Measurements from ENCODE around the gene MMEL1.

MMEL1 gene

GRCh38 chr1:2561898-2562895, 70.6 kb downstream of the MMEL1 start:
- TF ChIP-seq GLIS1 (tag by site-specific recombination; IDR thresholded peaks at IDR 0.05): peak; percentile 99
- no peak for TF ChIP-seq ZNF776 (tag by site-specific recombination; IDR thresholded peaks at IDR 0.05; ENCODE audit: borderline replicate concordance)
- TF ChIP-seq GLIS2 (tag by site-specific recombination; IDR thresholded peaks at IDR 0.05): 0 out of 2 replicates have a peak, but pooled peaks have one; percentile 25
- TF ChIP-seq ATF2 (tag by site-specific recombination; IDR thresholded peaks at IDR 0.05; ENCODE audit: low read depth): no peak
- TF ChIP-seq ZXDB (tag by site-specific recombination; IDR thresholded peaks at IDR 0.05): no peak
- peak; percentile 40; the same call in 1 of the 2 replicates for TF ChIP-seq CTCF (tag by site-specific recombination; IDR thresholded peaks at IDR 0.05)
- TF ChIP-seq BCL6B (tag by site-specific recombination; IDR thresholded peaks at IDR 0.05): no peak
- TF ChIP-seq ZNF701 (tag by site-specific recombination; IDR thresholded peaks at IDR 0.05): no peak
- no peak for TF ChIP-seq ZNF580 (tag by site-specific recombination; IDR thresholded peaks at IDR 0.05)
- TF ChIP-seq ZNF621 (tag by site-specific recombination; IDR thresholded peaks at IDR 0.05): no peak
- TF ChIP-seq ZIC2 (tag by site-specific recombination; IDR thresholded peaks at IDR 0.05): peak; percentile 59
- H3K27ac ChIP-seq (ENCODE audit: extremely low read depth, low read depth, low read length): no peak overlapping the region
- H3K4me1 ChIP-seq (ENCODE audit: control insufficient read depth, insufficient read depth, low read length): no peaks in the 10 kb centered on the region
- no peaks in the 10 kb centered on the region for H3K9me3 ChIP-seq (ENCODE audit: control insufficient read depth, insufficient read depth, low read depth, low read length)
- POLR2A ChIA-PET: interaction anchor here (1.2 kb wide), 1 partner anchor 15 kb away, joined by 3 read pairs; no protein-coding TSS in a partner anchor
- no peaks in the 10 kb centered on the region for H3K36me3 ChIP-seq (ENCODE audit: control insufficient read depth in 2 of 2, insufficient read depth in 1 of 2, low read length in 2 of 2)
- CTCF ChIA-PET: interaction anchor here (0.6 to 2.6 kb wide), 7 partner anchors 11 to 233 kb away, joined by 3 to 12 read pairs (median 3); no protein-coding TSS in a partner anchor
- H3K4me3 ChIP-seq (ENCODE audit: low read depth, low read length): no peak overlapping the region

GRCh38 chr1:2561446-2561845, 71.4 kb downstream of the MMEL1 start:
- ChIA-PET CTCF (interaction anchor here (0.6 to 2.6 kb wide), 6 partner anchors 11 to 234 kb away, joined by 3 to 12 read pairs (median 4); no protein-coding TSS in a partner anchor), POLR2A (interaction anchor here (1.2 kb wide), 1 partner anchor 14 kb away, joined by 3 read pairs; no protein-coding TSS in a partner anchor)
- Histone ChIP-seq H3K4me1 (ENCODE audit: control insufficient read depth, insufficient read depth, low read length) (no peaks in the 10 kb centered on the region), H3K27ac (ENCODE audit: extremely low read depth, low read depth, low read length) (no peak overlapping the region), H3K4me3 (ENCODE audit: low read depth, low read length) (no peak overlapping the region), H3K9me3 (ENCODE audit: control insufficient read depth, insufficient read depth, low read depth, low read length) (no peaks in the 10 kb centered on the region), H3K36me3 (ENCODE audit: control insufficient read depth in 2 of 2, insufficient read depth in 1 of 2, low read length in 2 of 2) (no peaks in the 10 kb centered on the region)
- TF ChIP-seq ZNF76 (tag by site-specific recombination; IDR thresholded peaks at IDR 0.05; ENCODE audit: borderline replicate concordance, low read depth) (no peak), ZNF488 (tag by site-specific recombination; IDR thresholded peaks at IDR 0.05) (no peak), ZNF518A (tag by site-specific recombination; conservative IDR thresholded peaks at IDR 0.05; ENCODE audit: low read depth) (no peak), ZNF138 (tag by site-specific recombination; IDR thresholded peaks at IDR 0.05; ENCODE audit: borderline replicate concordance) (no peak), ZSCAN23 (tag by site-specific recombination; IDR thresholded peaks at IDR 0.05) (no peak), ZNF26 (tag by site-specific recombination; IDR thresholded peaks at IDR 0.05) (no peak)
